GM12878 (cell line): ENCODE data around the gene MXI1. TPM values are rescaled to one million over a fixed set of nuclear protein-coding genes. Genes with fewer than 3 reads are reported as not detected.

Experiments used
- ATAC-seq: fragments of 200-7000 bp; cut with Tn5 transposase; 3 replicates; pipeline ENCODE4 v1.9.1; 2020; ENCODE audit warnings: mild to moderate bottlenecking, moderate library complexity
- BruUV-seq: library from RNA; stranded (reverse); fragments of 400-500 nt; replicated peaks from 2 replicates; lab custom pipeline; 2021; lab: Mats Ljungman, UMichigan
- CTCF ChIA-PET: fragments of 300-600 bp; sonication (Branson Sonifier 250); formaldehyde crosslinking; extraction: SDS; loops from one replicate; lab custom pipeline; 2021; ENCODE audit warnings: inconsistent platforms; lab: Yijun Ruan, JAX
- POLR2A ChIA-PET: fragments of 350-600 bp; formaldehyde crosslinking; extraction: SDS; loops from one replicate; lab custom pipeline; 2021; ENCODE audit warnings: inconsistent platforms; lab: Charles Lee
- RAD21 ChIA-PET: fragments of 300-600 bp; sonication (Branson Sonifier 250); formaldehyde crosslinking; loops from one replicate; lab custom pipeline; 2023; ENCODE audit warnings: antibody characterized with exemption; ENCODE audit not compliant: unreplicated experiment; lab: Charles Lee
- SMC1A ChIA-PET: fragments of 300-600 bp; sonication (Branson Sonifier 250); formaldehyde crosslinking; loops from one replicate; lab custom pipeline; 2023; ENCODE audit not compliant: unreplicated experiment, uncharacterized antibody; lab: Charles Lee
- DNase-seq: peaks from one replicate; pipeline ENCODE4 v3.0.0-alpha.2; 2011; ENCODE audit warnings: low read depth, low spot score
- FAIRE-seq: peaks from 3 replicates; lab custom pipeline; 2011; peaks lifted over from hg19 to GRCh38; lab: Jason Lieb, UNC
- H2AFZ ChIP-seq: 2 replicates; pipeline ENCODE4 v1.6.0; 2011; ENCODE audit warnings: low read depth, low read length, control low read depth; ENCODE audit not compliant: control insufficient read depth
- H3K27ac ChIP-seq: 2 replicates; pipeline ENCODE4 v1.5.1; 2011; ENCODE audit warnings: control low read depth; ENCODE audit not compliant: control insufficient read depth, insufficient read depth
- H3K27me3 ChIP-seq, 2 experiments: replicated peaks in 1 of 2; 2 replicates each; pipeline versions ENCODE4 v1.6.0 to v1.6.1; 2011; ENCODE audit warnings: low read length in 1 of 2; ENCODE audit not compliant: control insufficient read depth in 2 of 2, insufficient read depth in 2 of 2
- H3K36me3 ChIP-seq, 2 experiments: 2 replicates each; pipeline ENCODE4 v1.5.1; 2011; ENCODE audit warnings: low read length in 1 of 2; ENCODE audit not compliant: control insufficient read depth in 2 of 2, insufficient read depth in 2 of 2
- H3K4me1 ChIP-seq: 2 replicates; pipeline ENCODE4 v1.6.1; 2011; ENCODE audit warnings: mild to moderate bottlenecking, low read length, moderate library complexity, mixed read lengths; ENCODE audit not compliant: control insufficient read depth, insufficient read depth
- H3K4me2 ChIP-seq: 2 replicates; pipeline ENCODE4 v1.6.0; 2011; ENCODE audit warnings: control low read depth; ENCODE audit not compliant: control insufficient read depth, insufficient read depth
- H3K4me3 ChIP-seq: fragments of 200-600 bp; sonication (generic); 2 replicates; pipeline ENCODE4 v1.5.1; 2016
- H3K79me2 ChIP-seq: 2 replicates; pipeline ENCODE4 v1.6.0; 2011; ENCODE audit warnings: low read length; ENCODE audit not compliant: control insufficient read depth, insufficient read depth
- H3K9ac ChIP-seq: 2 replicates; pipeline ENCODE4 v1.8.0; 2011; ENCODE audit warnings: low read length, control low read depth, mixed read lengths; ENCODE audit not compliant: control insufficient read depth, insufficient read depth
- H3K9me3 ChIP-seq: replicated peaks from 3 replicates; pipeline ENCODE4 v1.5.1; 2011; ENCODE audit warnings: mild to moderate bottlenecking, low read length; ENCODE audit not compliant: control insufficient read depth, insufficient read depth
- H4K20me1 ChIP-seq: 2 replicates; pipeline ENCODE4 v1.6.0; 2011; ENCODE audit not compliant: control insufficient read depth, insufficient read depth
- CEBPZ ChIP-seq: fragments of 150-350 bp; IDR thresholded peaks from 2 replicates; pipeline ENCODE4 v1.6.1; 2016; ENCODE audit warnings: low read depth, low read length
- HCFC1 ChIP-seq: fragments of 150-350 bp; IDR thresholded peaks from 2 replicates; pipeline ENCODE4 v1.6.1; 2014; ENCODE audit warnings: low read length
- MEF2A ChIP-seq: IDR thresholded peaks from 2 replicates; pipeline ENCODE4 v1.6.1; 2011; ENCODE audit warnings: low read depth, mild to moderate bottlenecking, low read length, moderate library complexity; ENCODE audit not compliant: insufficient read depth
- PRDM15 ChIP-seq: fragments of 450-650 bp; formaldehyde crosslinking; IDR thresholded peaks from 2 replicates; pipeline ENCODE4 v1.4.0; 2020; ENCODE audit warnings: mild to moderate bottlenecking, moderate library complexity
- SKIL ChIP-seq: fragments of 450-650 bp; IDR thresholded peaks from 2 replicates; pipeline ENCODE4 v1.6.1; 2017; ENCODE audit warnings: mild to moderate bottlenecking, low read depth, inconsistent platforms; ENCODE audit not compliant: poor library complexity, severe bottlenecking
- WGBS: methylation state at CpG from one replicate; pipeline ENCODE4 v1.1.6; 2016; ENCODE audit warnings: low lambda C conversion rate; ENCODE audit not compliant: insufficient replicate concordance, insufficient coverage; ENCODE audit errors: missing lambda C conversion rate; 5-methylcytosine and 5-hydroxymethylcytosine counted together
- in situ Hi-C: fragments of 300-500 bp; cut with MboI; formaldehyde crosslinking; loops from 9 replicates; pipeline ENCODE4 v1.14.3; 2018; ENCODE audit warnings: mixed read lengths
- intact Hi-C: fragments of 100-400 bp; cut with micrococcal nuclease; formaldehyde crosslinking; loops from one replicate; pipeline ENCODE4 v1.14.2; 2022; ENCODE audit not compliant: unreplicated experiment
- polyA plus RNA-seq, 11 experiments: library from polyadenylated mRNA; depleted of rRNA in 4 of 11; unstranded in 6 of 11; stranded (reverse) in 5 of 11; fragments of >200 nt; fragmentation: Nextera tagmentation in 4 of 11; fragmentation: Illumina TruSeq in 1 of 11; extraction: Ambion mirVana in 4 of 11; extraction: Trizol in 1 of 11; gene quantifications; 1 replicate in 1 of 11; 2 replicates in 10 of 11; pipeline versions ENCODE4 v1.2.1 to v1.2.3, GENCODE V29; 2011 to 2016; ENCODE audit warnings: inconsistent platforms in 2 of 11, missing spikeins in 2 of 11, low read depth in 1 of 11
- total RNA-seq, 4 experiments: library from RNA; depleted of rRNA in 3 of 4; stranded (reverse); fragments of >200 nt in 3 of 4; fragmentation: Illumina TruSeq in 1 of 4; extraction: Trizol in 1 of 4; gene quantifications; 2 replicates each; pipeline versions ENCODE4 v1.2.1 to v1.2.3, GENCODE V29; 2013 to 2021
- TF ChIP-seq, protein P1 (sequence below): IDR thresholded peaks from 2 replicates; pipeline ENCODE4 v1.6.1; 2012; ENCODE audit warnings: mild to moderate bottlenecking, low read depth, low read length

Gene MXI1
- total and polyA plus RNA-seq, 10 of the 15 experiments (the other 5 are each of a cell fraction or from before 2014, with no cell fraction given), result 0.23 to 8.0 (median 0.41) TPM

GRCh38 chr10:110323503-110323902, 116.1 kb downstream of the MXI1 start:
- BruUV-seq, result no TSS peak
- no peaks in the 10 kb centered on the region; the same call in 1 of the 3 replicates for H3K9me3 ChIP-seq
- CTCF ChIA-PET, result interaction anchor here (0.9 to 5.9 kb wide), 11 partner anchors 9 to 222 kb away, joined by 3 to 66 read pairs (median 6); no protein-coding TSS in a partner anchor
- H3K4me2 ChIP-seq, result no peak overlapping the region
- no peak for ATAC-seq
- in situ Hi-C loops, result loop anchor here (25.0 kb wide), 1 partner anchor 1814 kb away; no protein-coding TSS in a partner anchor
- SMC1A ChIA-PET, result interaction anchor here (0.7 to 8.7 kb wide), 21 partner anchors 9 to 235 kb away, joined by 3 to 88 read pairs (median 5); partner anchors contain the start of gene SMNDC1
- WGBS, result 68% methylated on average over 2 of the region's 2 CpGs
- no peak for DNase-seq
- no peak overlapping the region for H2AFZ ChIP-seq
- no peak overlapping the region for H3K9ac ChIP-seq
- H3K79me2 ChIP-seq, result no peaks in the 10 kb centered on the region
- intact Hi-C loops, result no loop called here
- no peaks in the 10 kb centered on the region for H4K20me1 ChIP-seq
- RAD21 ChIA-PET, result interaction anchor here (0.6 to 8.1 kb wide), 15 partner anchors 10 to 226 kb away, joined by 3 to 122 read pairs (median 5); no protein-coding TSS in a partner anchor
- no peak for FAIRE-seq
- peaks cover 42% of the 10 kb centered on the region for H3K4me1 ChIP-seq
- no peaks in the 10 kb centered on the region for H3K36me3 ChIP-seq
- POLR2A ChIA-PET, result interaction anchor here (0.6 to 3.8 kb wide), 11 partner anchors 10 to 227 kb away, joined by 3 to 14 read pairs (median 4); no protein-coding TSS in a partner anchor
- no peak overlapping the region for H3K4me3 ChIP-seq
- H3K27me3 ChIP-seq, result no peaks in the 10 kb centered on the region
- peak overlapping the region; percentile 79; the same call in 1 of the 2 replicates for H3K27ac ChIP-seq
- TF ChIP-seq PRDM15 (CRISPR knock-in tag), result no peak
- no peak for TF ChIP-seq HCFC1
- TF ChIP-seq, protein P1, sequence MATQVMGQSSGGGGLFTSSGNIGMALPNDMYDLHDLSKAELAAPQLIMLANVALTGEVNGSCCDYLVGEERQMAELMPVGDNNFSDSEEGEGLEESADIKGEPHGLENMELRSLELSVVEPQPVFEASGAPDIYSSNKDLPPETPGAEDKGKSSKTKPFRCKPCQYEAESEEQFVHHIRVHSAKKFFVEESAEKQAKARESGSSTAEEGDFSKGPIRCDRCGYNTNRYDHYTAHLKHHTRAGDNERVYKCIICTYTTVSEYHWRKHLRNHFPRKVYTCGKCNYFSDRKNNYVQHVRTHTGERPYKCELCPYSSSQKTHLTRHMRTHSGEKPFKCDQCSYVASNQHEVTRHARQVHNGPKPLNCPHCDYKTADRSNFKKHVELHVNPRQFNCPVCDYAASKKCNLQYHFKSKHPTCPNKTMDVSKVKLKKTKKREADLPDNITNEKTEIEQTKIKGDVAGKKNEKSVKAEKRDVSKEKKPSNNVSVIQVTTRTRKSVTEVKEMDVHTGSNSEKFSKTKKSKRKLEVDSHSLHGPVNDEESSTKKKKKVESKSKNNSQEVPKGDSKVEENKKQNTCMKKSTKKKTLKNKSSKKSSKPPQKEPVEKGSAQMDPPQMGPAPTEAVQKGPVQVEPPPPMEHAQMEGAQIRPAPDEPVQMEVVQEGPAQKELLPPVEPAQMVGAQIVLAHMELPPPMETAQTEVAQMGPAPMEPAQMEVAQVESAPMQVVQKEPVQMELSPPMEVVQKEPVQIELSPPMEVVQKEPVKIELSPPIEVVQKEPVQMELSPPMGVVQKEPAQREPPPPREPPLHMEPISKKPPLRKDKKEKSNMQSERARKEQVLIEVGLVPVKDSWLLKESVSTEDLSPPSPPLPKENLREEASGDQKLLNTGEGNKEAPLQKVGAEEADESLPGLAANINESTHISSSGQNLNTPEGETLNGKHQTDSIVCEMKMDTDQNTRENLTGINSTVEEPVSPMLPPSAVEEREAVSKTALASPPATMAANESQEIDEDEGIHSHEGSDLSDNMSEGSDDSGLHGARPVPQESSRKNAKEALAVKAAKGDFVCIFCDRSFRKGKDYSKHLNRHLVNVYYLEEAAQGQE, result no peak
- no peak for TF ChIP-seq CEBPZ
- TF ChIP-seq SKIL, result no peak
- TF ChIP-seq MEF2A, result no peak
